BLaER1 (cell line): ENCODE results near the gene TSGA10.
"Not testable (repeated sequence)": the region's sequence is repeated elsewhere in the genome, so short reads cannot be mapped to it uniquely, and the experiment has no call there.

Experiments used
- H3K27ac ChIP-seq: shearing (Covaris generic); formaldehyde crosslinking; 2 replicates; pipeline ENCODE4 v1.8.1; 2022
- H3K27me3 ChIP-seq: shearing (Covaris generic); formaldehyde crosslinking; 2 replicates; pipeline ENCODE4 v1.8.1; 2022
- H3K36me3 ChIP-seq: shearing (Covaris generic); formaldehyde crosslinking; 2 replicates; pipeline ENCODE4 v1.8.1; 2022
- H3K4me1 ChIP-seq: shearing (Covaris generic); formaldehyde crosslinking; 2 replicates; pipeline ENCODE4 v1.8.1; 2022
- H3K4me2 ChIP-seq: shearing (Covaris generic); formaldehyde crosslinking; 2 replicates; pipeline ENCODE4 v1.8.1; 2022
- H3K4me3 ChIP-seq: shearing (Covaris generic); formaldehyde crosslinking; 2 replicates; pipeline ENCODE4 v1.8.1; 2022
- H3K9ac ChIP-seq: shearing (Covaris generic); formaldehyde crosslinking; 2 replicates; pipeline ENCODE4 v1.8.1; 2022
- H3K9me3 ChIP-seq: shearing (Covaris generic); formaldehyde crosslinking; 2 replicates; pipeline ENCODE4 v1.8.1; 2022
- H4K20me1 ChIP-seq: shearing (Covaris generic); formaldehyde crosslinking; 2 replicates; pipeline ENCODE4 v1.8.1; 2022
- Cebpa-rat ChIP-seq: shearing (Covaris generic); IDR thresholded peaks from 2 replicates; pipeline ENCODE4 v1.8.1; 2022

TSGA10 gene

GRCh38 chr2:99153921-99154604 is 679 bp downstream of the TSGA10 start:
- Histone ChIP-seq H3K27ac (peak overlapping the region; percentile 87), H3K4me2 (peak overlapping the region; percentile 90), H3K9me3 (no peaks in the 10 kb centered on the region), H3K4me1 (peaks cover 51% of the 10 kb centered on the region), H3K9ac (peak overlapping the region; percentile 84), H3K27me3 (no peaks in the 10 kb centered on the region), H3K4me3 (peak overlapping the region; percentile 77), H3K36me3 (peaks cover 26% of the 10 kb centered on the region), H4K20me1 (no peaks in the 10 kb centered on the region)
- no peak for TF ChIP-seq Cebpa-rat

- no peaks in the 10 kb centered on the region for H3K27me3 ChIP-seq
- peaks cover 9% of the 10 kb centered on the region for H3K36me3 ChIP-seq
- no peaks in the 10 kb centered on the region for H3K9me3 ChIP-seq
- H3K9ac ChIP-seq = 0 out of 2 replicates have a peak overlapping the region, but pooled peaks have one; percentile 40
- no peak overlapping the region for H3K27ac ChIP-seq
- TF ChIP-seq Cebpa-rat = no peak
- no peak overlapping the region for H3K4me3 ChIP-seq
- no peaks in the 10 kb centered on the region for H4K20me1 ChIP-seq
- peaks cover 49% of the 10 kb centered on the region for H3K4me1 ChIP-seq
- peak overlapping the region; percentile 59 for H3K4me2 ChIP-seq
These were observed 2.4 kb downstream of the TSGA10 start for GRCh38 chr2:99152199-99152895.

- H3K9ac ChIP-seq = no peak overlapping the region
- H3K27me3 ChIP-seq = no peaks in the 10 kb centered on the region
- H3K4me3 ChIP-seq = no peak overlapping the region
- peaks cover 33% of the 10 kb centered on the region for H3K4me1 ChIP-seq
- no peaks in the 10 kb centered on the region for H3K36me3 ChIP-seq
- no peak overlapping the region for H3K27ac ChIP-seq
- H3K4me2 ChIP-seq = no peak overlapping the region
- no peaks in the 10 kb centered on the region for H3K9me3 ChIP-seq
- TF ChIP-seq Cebpa-rat = no peak
- no peaks in the 10 kb centered on the region for H4K20me1 ChIP-seq
These were observed 4.0 kb downstream of the TSGA10 start for GRCh38 chr2:99150706-99151105.

GRCh38 chr2:99141110-99142108 is 13.3 kb downstream of the TSGA10 start, which contains the start of gene C2orf15:
TSS of gene C2orf15 (plus strand) at chr2:99141707. CDS start at chr2:99150559, 8,852 bp downstream.
- H3K27me3 ChIP-seq = peaks cover 12% of the 10 kb centered on the region; the same call in 1 of the 2 replicates
- H3K27ac ChIP-seq = peak within 1 kb of the TSS; percentile 14; the same call in 1 of the 2 replicates
- peaks cover 15% of the 10 kb centered on the region for H3K4me1 ChIP-seq
- H3K4me3 ChIP-seq = peak within 1 kb of the TSS; percentile 92
- no peaks in the 10 kb centered on the region for H3K36me3 ChIP-seq
- H3K4me2 ChIP-seq = peak within 1 kb of the TSS; percentile 95
- TF ChIP-seq Cebpa-rat = no peak
- no peaks in the 10 kb centered on the region for H3K9me3 ChIP-seq
- H3K9ac ChIP-seq = peak within 1 kb of the TSS; percentile 75
- H4K20me1 ChIP-seq = 0 out of 2 replicates have a peak, but pooled peaks cover 7% of the 10 kb centered on the region

GRCh38 chr2:99140860-99141109 is 14.0 kb downstream of the TSGA10 start:
- no peaks in the 10 kb centered on the region for H3K9me3 ChIP-seq
- H4K20me1 ChIP-seq = 0 out of 2 replicates have a peak, but pooled peaks cover 7% of the 10 kb centered on the region
- no peak for TF ChIP-seq Cebpa-rat
- peak overlapping the region; percentile 92 for H3K4me3 ChIP-seq
- H3K36me3 ChIP-seq = no peaks in the 10 kb centered on the region
- H3K27me3 ChIP-seq = peaks cover 12% of the 10 kb centered on the region; the same call in 1 of the 2 replicates
- peaks cover 15% of the 10 kb centered on the region for H3K4me1 ChIP-seq
- peak overlapping the region; percentile 75 for H3K9ac ChIP-seq
- 0 out of 2 replicates have a peak overlapping the region, but pooled peaks have one; percentile 14 for H3K27ac ChIP-seq
- H3K4me2 ChIP-seq = peak overlapping the region; percentile 95

GRCh38 chr2:99140056-99140859 is 14.5 kb downstream of the TSGA10 start:
- Histone ChIP-seq H3K4me3 (peak overlapping the region; percentile 92), H3K36me3 (no peaks in the 10 kb centered on the region), H3K27me3 (peaks cover 12% of the 10 kb centered on the region; the same call in 1 of the 2 replicates), H3K27ac (0 out of 2 replicates have a peak overlapping the region, but pooled peaks have one; percentile 14), H3K4me2 (peak overlapping the region; percentile 95), H3K9me3 (no peaks in the 10 kb centered on the region), H3K9ac (peak overlapping the region; percentile 75), H4K20me1 (0 out of 2 replicates have a peak, but pooled peaks cover 7% of the 10 kb centered on the region), H3K4me1 (peaks cover 15% of the 10 kb centered on the region)
- TF ChIP-seq Cebpa-rat = no peak

- Histone ChIP-seq H3K9ac (no peak overlapping the region), H3K4me1 (peaks cover 15% of the 10 kb centered on the region), H3K27me3 (peaks cover 12% of the 10 kb centered on the region; the same call in 1 of the 2 replicates), H3K36me3 (0 out of 2 replicates have a peak, but pooled peaks cover 5% of the 10 kb centered on the region), H3K9me3 (peaks cover 1% of the 10 kb centered on the region; the same call in 1 of the 2 replicates), H3K4me3 (no peak overlapping the region), H3K4me2 (no peak overlapping the region), H4K20me1 (0 out of 2 replicates have a peak, but pooled peaks cover 7% of the 10 kb centered on the region), H3K27ac (no peak overlapping the region)
- no peak for TF ChIP-seq Cebpa-rat
These were observed 15.7 kb downstream of the TSGA10 start for GRCh38 chr2:99139003-99139402.

GRCh38 chr2:99135044-99135556 is 19.6 kb downstream of the TSGA10 start:
- not testable (repeated sequence) for H3K36me3 ChIP-seq, H3K27ac ChIP-seq

More at GRCh38 chr2:99135044-99135556, 19.6 kb downstream of the TSGA10 start:
- not testable (repeated sequence) for H3K27me3 ChIP-seq, H3K9ac ChIP-seq, H3K4me3 ChIP-seq, H3K4me1 ChIP-seq, H3K4me2 ChIP-seq, H4K20me1 ChIP-seq
- peaks cover 37% of the 10 kb centered on the region for H3K9me3 ChIP-seq
